ENCODE measurements around the gene ANXA11.

DNA sequence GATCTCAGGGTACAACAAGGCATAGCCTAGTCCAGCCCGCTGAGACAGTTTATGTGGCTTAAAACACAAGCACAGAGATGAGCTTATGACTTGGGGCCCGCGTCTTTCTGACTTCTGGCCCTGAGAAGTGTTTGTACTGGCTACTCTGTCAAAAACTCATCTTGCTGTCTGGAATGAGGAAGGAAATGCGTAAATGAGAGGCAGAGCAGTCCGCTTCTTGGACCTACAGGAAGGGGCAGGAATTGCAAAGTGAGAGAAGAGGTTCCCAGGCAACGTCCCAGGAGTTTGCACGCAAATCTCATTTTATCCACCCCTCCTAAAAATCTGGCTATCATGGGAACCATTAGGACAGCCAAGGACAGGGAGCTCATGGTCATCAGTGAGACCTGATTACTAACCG lies 5.5 kb downstream of the ANXA11 start:
- TF ChIP-seq EZH2 (IDR thresholded peaks at IDR 0.05; ENCODE audit: borderline replicate concordance) (no peak), EZH2phosphoT487 (IDR thresholded peaks at IDR 0.05; ENCODE audit: low read depth, severe bottlenecking, unreplicated experiment) (no peak)
- TF ChIP-seq, protein P1, sequence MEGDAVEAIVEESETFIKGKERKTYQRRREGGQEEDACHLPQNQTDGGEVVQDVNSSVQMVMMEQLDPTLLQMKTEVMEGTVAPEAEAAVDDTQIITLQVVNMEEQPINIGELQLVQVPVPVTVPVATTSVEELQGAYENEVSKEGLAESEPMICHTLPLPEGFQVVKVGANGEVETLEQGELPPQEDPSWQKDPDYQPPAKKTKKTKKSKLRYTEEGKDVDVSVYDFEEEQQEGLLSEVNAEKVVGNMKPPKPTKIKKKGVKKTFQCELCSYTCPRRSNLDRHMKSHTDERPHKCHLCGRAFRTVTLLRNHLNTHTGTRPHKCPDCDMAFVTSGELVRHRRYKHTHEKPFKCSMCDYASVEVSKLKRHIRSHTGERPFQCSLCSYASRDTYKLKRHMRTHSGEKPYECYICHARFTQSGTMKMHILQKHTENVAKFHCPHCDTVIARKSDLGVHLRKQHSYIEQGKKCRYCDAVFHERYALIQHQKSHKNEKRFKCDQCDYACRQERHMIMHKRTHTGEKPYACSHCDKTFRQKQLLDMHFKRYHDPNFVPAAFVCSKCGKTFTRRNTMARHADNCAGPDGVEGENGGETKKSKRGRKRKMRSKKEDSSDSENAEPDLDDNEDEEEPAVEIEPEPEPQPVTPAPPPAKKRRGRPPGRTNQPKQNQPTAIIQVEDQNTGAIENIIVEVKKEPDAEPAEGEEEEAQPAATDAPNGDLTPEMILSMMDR (IDR thresholded peaks at IDR 0.05; ENCODE audit: poor library complexity): no peak

All from hepatocyte (in vitro differentiated cells).